PFSK-1 (cell line): ENCODE data around the gene ARMC6.

Source experiments
- POLR2AphosphoS5 ChIP-seq: IDR thresholded peaks from 2 replicates; pipeline ENCODE4 v1.6.1; 2012; ENCODE audit warnings: low read depth, mild to moderate bottlenecking, control low read depth, low read length, moderate library complexity
- REST ChIP-seq, 2 experiments: IDR thresholded peaks; 2 replicates each; pipeline versions ENCODE4 v1.6.1 to v1.8.0; 2011 to 2012; ENCODE audit warnings: low read depth in 2 of 2, low read length in 2 of 2, control low read depth in 1 of 2, inconsistent platforms in 1 of 2, mild to moderate bottlenecking in 1 of 2, moderate library complexity in 1 of 2; ENCODE audit not compliant: insufficient read depth in 1 of 2
- SIN3A ChIP-seq: IDR thresholded peaks from 2 replicates; pipeline ENCODE4 v1.6.1; 2012; ENCODE audit warnings: mild to moderate bottlenecking, low read length, moderate library complexity, borderline replicate concordance; ENCODE audit not compliant: insufficient read depth
- TAF1 ChIP-seq: IDR thresholded peaks from 2 replicates; pipeline ENCODE4 v1.6.1; 2012; ENCODE audit warnings: low read length, control low read depth, borderline replicate concordance; ENCODE audit not compliant: insufficient read depth

- TF ChIP-seq TAF1, result no peak
- no peak for TF ChIP-seq POLR2AphosphoS5
- TF ChIP-seq SIN3A, result no peak
- TF ChIP-seq REST (IDR thresholded peaks at IDR 0.05; ENCODE audit: insufficient read depth in 1 of 2, low read depth in 2 of 2, low read length in 2 of 2), result no peak
These were observed 22.9 kb upstream of the ARMC6 start for GRCh38 chr19:19010551-19010950.
